ENCODE data around the gene FBXW11. TPM values are rescaled to one million over a fixed set of nuclear protein-coding genes. Genes with fewer than 3 reads are reported as not detected.

Gene FBXW11
- total RNA-seq, 1 donor from 2014 or later, result 54.8 TPM

DNA sequence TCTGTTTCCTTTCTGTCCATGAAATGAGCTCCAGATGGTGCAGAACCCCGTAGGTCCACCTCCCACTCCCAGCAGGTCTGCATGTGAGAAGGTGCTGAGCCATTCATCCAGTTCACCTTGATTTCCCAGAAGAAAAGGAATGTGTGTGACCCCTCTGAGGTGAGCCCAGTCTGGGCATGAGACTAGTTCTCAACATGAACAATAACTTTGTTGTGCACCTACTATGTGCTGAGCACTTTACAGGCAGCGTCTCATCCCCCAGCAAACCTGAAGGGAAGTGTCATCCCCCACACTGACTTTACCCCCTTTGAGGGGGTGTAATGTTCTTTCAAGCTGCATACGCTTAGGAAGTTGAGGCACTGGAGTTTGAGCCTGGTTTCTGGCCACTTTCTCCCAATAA lies 159.4 kb downstream of the FBXW11 start:
- Mint-ChIP-seq H3K9me3 (ENCODE audit: low read depth) (no peaks in the 10 kb centered on the region), H3K27me3 (ENCODE audit: low read depth) (no peaks in the 10 kb centered on the region), H3K36me3 (ENCODE audit: low read depth) (peaks cover 3% of the 10 kb centered on the region), H3K27ac (ENCODE audit: unreplicated experiment) (no peak overlapping the region), H3K4me3 (ENCODE audit: unreplicated experiment) (no peak overlapping the region), H3K4me1 (ENCODE audit: low read depth) (peaks cover 12% of the 10 kb centered on the region)
- no peak for TF ChIP-seq CTCF (IDR thresholded peaks at IDR 0.05)
- DNase-seq (ENCODE audit: low spot score), result no peak

DNA sequence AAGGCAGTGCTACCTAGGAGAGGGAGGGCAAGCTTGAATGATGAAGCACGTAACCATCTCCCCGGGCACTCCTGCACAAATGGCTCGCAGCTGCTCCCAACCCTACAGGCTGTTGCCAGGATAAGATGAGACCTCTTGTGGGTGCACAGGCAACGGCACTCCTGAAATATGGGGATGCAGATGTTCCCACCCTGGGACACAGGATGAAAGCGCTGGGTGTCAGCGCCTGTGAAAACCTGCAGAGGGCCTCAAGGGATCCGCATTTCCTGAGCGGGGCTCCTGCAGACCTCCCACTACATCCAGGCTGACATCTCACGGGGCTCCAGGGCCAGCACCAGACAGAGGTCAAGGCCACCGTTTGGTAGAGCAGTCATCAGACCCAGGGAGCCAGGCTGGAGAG lies 160.1 kb downstream of the FBXW11 start:
- DNase-seq (ENCODE audit: low spot score), result no peak
- Mint-ChIP-seq H3K36me3 (ENCODE audit: low read depth) (peaks cover 7% of the 10 kb centered on the region), H3K27me3 (ENCODE audit: low read depth) (no peaks in the 10 kb centered on the region), H3K4me3 (ENCODE audit: unreplicated experiment) (no peak overlapping the region), H3K27ac (ENCODE audit: unreplicated experiment) (no peak overlapping the region), H3K4me1 (ENCODE audit: low read depth) (peaks cover 12% of the 10 kb centered on the region), H3K9me3 (ENCODE audit: low read depth) (no peaks in the 10 kb centered on the region)
- no peak for TF ChIP-seq CTCF (IDR thresholded peaks at IDR 0.05)

DNA sequence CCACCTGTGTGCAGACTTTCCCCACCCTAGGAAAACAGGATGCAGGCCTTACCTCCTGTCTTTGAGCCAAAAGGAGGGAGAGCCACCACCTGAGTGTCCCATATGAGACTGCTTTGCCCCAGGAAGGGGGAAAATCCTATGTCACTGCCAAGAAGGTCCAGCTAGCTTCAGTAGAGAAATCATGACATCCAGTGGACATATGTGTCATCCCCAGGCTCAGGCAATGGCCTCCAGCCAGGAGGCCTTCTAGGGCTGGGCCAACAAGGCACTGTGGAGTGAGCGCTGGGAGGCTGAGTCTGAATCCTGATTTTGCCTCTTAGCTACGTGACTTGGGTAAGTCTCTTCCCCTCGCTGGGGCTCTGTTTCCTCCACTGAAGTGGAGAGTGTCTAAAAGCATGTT lies 160.6 kb downstream of the FBXW11 start:
- no peak overlapping the region for H3K4me3 Mint-ChIP-seq (ENCODE audit: unreplicated experiment)
- DNase-seq (ENCODE audit: low spot score), result no peak
- peaks cover 7% of the 10 kb centered on the region for H3K36me3 Mint-ChIP-seq (ENCODE audit: low read depth)
- H3K9me3 Mint-ChIP-seq (ENCODE audit: low read depth), result no peaks in the 10 kb centered on the region
- H3K4me1 Mint-ChIP-seq (ENCODE audit: low read depth), result peaks cover 12% of the 10 kb centered on the region
- H3K27me3 Mint-ChIP-seq (ENCODE audit: low read depth), result no peaks in the 10 kb centered on the region
- H3K27ac Mint-ChIP-seq (ENCODE audit: unreplicated experiment), result no peak overlapping the region
- TF ChIP-seq CTCF (IDR thresholded peaks at IDR 0.05), result peak; percentile 67

DNA sequence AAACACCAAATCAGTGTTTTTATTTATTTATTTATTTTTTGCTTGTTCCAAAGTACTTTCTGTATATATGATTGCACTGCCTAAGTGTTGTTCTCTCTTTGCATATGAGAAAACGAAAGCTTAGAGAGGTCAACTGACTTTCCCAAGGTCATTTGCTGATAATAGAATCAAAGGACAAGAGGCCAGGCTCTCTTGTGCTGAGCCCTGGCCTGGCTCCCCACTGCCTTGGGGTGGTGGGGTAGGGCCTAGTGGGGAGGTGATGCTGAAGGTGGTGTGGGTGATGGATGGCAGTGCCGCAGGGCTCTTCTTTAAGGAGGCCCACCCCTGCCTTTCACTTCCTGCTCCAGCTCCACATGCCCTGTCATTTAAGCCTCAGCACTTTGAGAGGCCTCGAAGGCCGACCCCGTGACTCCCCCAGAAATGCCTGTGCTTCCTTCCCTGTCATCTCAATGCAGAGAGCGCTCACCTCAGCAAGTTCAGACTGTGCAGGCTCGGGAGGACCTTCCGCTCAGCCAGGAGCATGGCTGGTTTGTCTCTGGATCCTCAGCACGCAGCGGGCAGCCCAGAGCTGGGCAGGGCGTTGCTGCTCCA lies 161.3 kb downstream of the FBXW11 start:
- H3K9me3 Mint-ChIP-seq (ENCODE audit: low read depth), result no peaks in the 10 kb centered on the region
- H3K4me3 Mint-ChIP-seq (ENCODE audit: unreplicated experiment), result no peak overlapping the region
- H3K36me3 Mint-ChIP-seq (ENCODE audit: low read depth), result peaks cover 7% of the 10 kb centered on the region
- no peak for TF ChIP-seq CTCF (IDR thresholded peaks at IDR 0.05)
- no peak overlapping the region for H3K27ac Mint-ChIP-seq (ENCODE audit: unreplicated experiment)
- H3K27me3 Mint-ChIP-seq (ENCODE audit: low read depth), result no peaks in the 10 kb centered on the region
- H3K4me1 Mint-ChIP-seq (ENCODE audit: low read depth), result peaks cover 12% of the 10 kb centered on the region
- DNase-seq (ENCODE audit: low spot score), result no peak

GRCh38 chr5:171842777-171843328 lies 163.6 kb downstream of the FBXW11 start:
- Mint-ChIP-seq H3K4me1 (ENCODE audit: low read depth) (peaks cover 8% of the 10 kb centered on the region), H3K9me3 (ENCODE audit: low read depth) (no peaks in the 10 kb centered on the region), H3K27me3 (ENCODE audit: low read depth) (no peaks in the 10 kb centered on the region), H3K27ac (ENCODE audit: unreplicated experiment) (no peak overlapping the region), H3K36me3 (ENCODE audit: low read depth) (peaks cover 4% of the 10 kb centered on the region), H3K4me3 (ENCODE audit: unreplicated experiment) (no peak overlapping the region)
- DNase-seq (ENCODE audit: low spot score), result no peak
- TF ChIP-seq CTCF (IDR thresholded peaks at IDR 0.05), result no peak
